Fibroblast of lung (primary cell): Measurements from ENCODE around the gene MYOD1. TPM values are rescaled to one million over a fixed set of nuclear protein-coding genes. Genes with fewer than 3 reads are reported as not detected.

ENCODE experiments used
- DNase-seq, 2 donors: peaks; one replicate each; pipeline versions ENCODE4 v3.0.0 to v3.0.0-alpha.2; 2010; ENCODE audit warnings: low read depth in 2 of 2
- H2AFZ ChIP-seq: 2 replicates; pipeline ENCODE4 v1.5.1; 2012; ENCODE audit warnings: low read length, control low read depth, inconsistent platforms
- H3K27ac ChIP-seq: 2 replicates; pipeline ENCODE4 v1.5.1; 2011; ENCODE audit warnings: low read length, control low read depth; ENCODE audit not compliant: insufficient read depth
- H3K27me3 ChIP-seq: 2 replicates; pipeline ENCODE4 v1.5.1; 2011; ENCODE audit warnings: mild to moderate bottlenecking, low read length; ENCODE audit not compliant: control insufficient read depth, insufficient read depth
- H3K36me3 ChIP-seq: 2 replicates; pipeline ENCODE4 v1.5.1; 2011; ENCODE audit warnings: low read length; ENCODE audit not compliant: control insufficient read depth, insufficient read depth
- H3K4me1 ChIP-seq: 2 replicates; pipeline ENCODE4 v1.5.1; 2011; ENCODE audit warnings: low read length; ENCODE audit not compliant: control insufficient read depth, insufficient read depth; ENCODE audit errors: extremely low read depth
- H3K4me2 ChIP-seq: 2 replicates; pipeline ENCODE4 v1.5.1; 2011; ENCODE audit warnings: low read length, control low read depth; ENCODE audit not compliant: insufficient read depth; ENCODE audit errors: extremely low read depth
- H3K4me3 ChIP-seq, 4 experiments: fragments of 200-600 bp in 1 of 4; sonication (generic) in 1 of 4; replicated peaks in 1 of 4; 2 replicates each; pipeline ENCODE4 v1.5.1; 2011 to 2016; ENCODE audit warnings: low read length in 4 of 4, low read depth in 3 of 4, mild to moderate bottlenecking in 3 of 4, control low read depth in 2 of 4, inconsistent platforms in 1 of 4, mixed read lengths in 1 of 4; ENCODE audit not compliant: insufficient read depth in 1 of 4; ENCODE audit errors: control extremely low read depth in 1 of 4
- H3K79me2 ChIP-seq: 2 replicates; pipeline ENCODE4 v1.5.1; 2012; ENCODE audit warnings: mild to moderate bottlenecking, low read length, inconsistent platforms; ENCODE audit not compliant: control insufficient read depth, insufficient read depth
- H3K9ac ChIP-seq: 2 replicates; pipeline ENCODE4 v1.5.1; 2011; ENCODE audit warnings: mild to moderate bottlenecking, low read length, control low read depth; ENCODE audit not compliant: insufficient read depth
- H3K9me3 ChIP-seq: 2 replicates; pipeline ENCODE4 v1.5.1; 2012; ENCODE audit warnings: low read depth, low read length; ENCODE audit not compliant: control insufficient read depth, insufficient read depth
- H4K20me1 ChIP-seq: 2 replicates; pipeline ENCODE4 v1.5.1; 2011; ENCODE audit warnings: low read length; ENCODE audit not compliant: control insufficient read depth, insufficient read depth; ENCODE audit errors: extremely low read depth
- CTCF ChIP-seq, 2 donors: IDR thresholded peaks in 1 of 2; conservative IDR thresholded peaks in 1 of 2; 1 replicate in 1 of 2; 2 replicates in 1 of 2; pipeline ENCODE4 v1.5.1; 2011 to 2012; ENCODE audit warnings: low read length in 2 of 2, control low read depth in 1 of 2, inconsistent platforms in 1 of 2, low read depth in 1 of 2, mild to moderate bottlenecking in 1 of 2
- EZH2 ChIP-seq: IDR thresholded peaks from 2 replicates; pipeline ENCODE4 v1.5.1; 2012; ENCODE audit warnings: low read length, control low read depth, mild to moderate bottlenecking; ENCODE audit errors: missing control alignments
- polyA plus RNA-seq, 2 donors: library from polyadenylated mRNA; depleted of rRNA in 1 of 2; stranded (reverse) in 1 of 2; unstranded in 1 of 2; fragments of >200 nt; gene quantifications; 2 replicates each; pipeline ENCODE4 v1.2.1, GENCODE V29; 2011 to 2012; ENCODE audit warnings: missing spikeins in 1 of 2
- total RNA-seq: library from RNA; depleted of rRNA; stranded (reverse); fragments of >200 nt; gene quantifications from 2 replicates; pipeline ENCODE4 v1.2.1, GENCODE V29; 2014

MYOD1 gene
- total and polyA plus RNA-seq, 2 donors (not counting 1 experiment from before 2014, with no cell fraction given): not detected

GRCh38 chr11:17734986-17735817 lies 15.8 kb downstream of the MYOD1 start:
- no peak overlapping the region for H3K9ac ChIP-seq
- H3K27ac ChIP-seq: no peak overlapping the region
- peak; percentile 15 for TF ChIP-seq EZH2
- no peak for TF ChIP-seq CTCF (conservative IDR thresholded peaks at IDR 0.05 in 1 of 2, IDR thresholded peaks at IDR 0.05 in 1 of 2; ENCODE audit: low read depth in 1 of 2, low read length in 2 of 2)
- peaks cover 41% of the 10 kb centered on the region for H3K27me3 ChIP-seq
- H2AFZ ChIP-seq: no peak overlapping the region
- no peaks in the 10 kb centered on the region for H3K36me3 ChIP-seq
- H3K4me1 ChIP-seq: no peaks in the 10 kb centered on the region
- peak overlapping the region in 1 of 4 experiments; percentile 39 for H3K4me3 ChIP-seq
- H4K20me1 ChIP-seq: no peaks in the 10 kb centered on the region
- H3K4me2 ChIP-seq: peak overlapping the region; percentile 35
- DNase-seq: peak; percentile 61 to 79
- no peaks in the 10 kb centered on the region for H3K79me2 ChIP-seq
- no peaks in the 10 kb centered on the region for H3K9me3 ChIP-seq

GRCh38 chr11:17735818-17736578 lies 16.6 kb downstream of the MYOD1 start:
- H3K4me2 ChIP-seq: no peak overlapping the region
- H3K4me1 ChIP-seq: no peaks in the 10 kb centered on the region
- H3K27me3 ChIP-seq: peaks cover 41% of the 10 kb centered on the region
- H2AFZ ChIP-seq: no peak overlapping the region
- H4K20me1 ChIP-seq: no peaks in the 10 kb centered on the region
- no peaks in the 10 kb centered on the region for H3K9me3 ChIP-seq
- TF ChIP-seq CTCF (conservative IDR thresholded peaks at IDR 0.05 in 1 of 2, IDR thresholded peaks at IDR 0.05 in 1 of 2; ENCODE audit: low read depth in 1 of 2, low read length in 2 of 2) (peak; percentile 5 to 26), EZH2 (peak; percentile 79)
- DNase-seq: no peak
- no peak overlapping the region for H3K27ac ChIP-seq
- H3K9ac ChIP-seq: no peak overlapping the region
- no peaks in the 10 kb centered on the region for H3K36me3 ChIP-seq
- no peak overlapping the region for H3K4me3 ChIP-seq
- no peaks in the 10 kb centered on the region for H3K79me2 ChIP-seq

GRCh38 chr11:17736579-17736893 lies 17.2 kb downstream of the MYOD1 start:
- H3K9ac ChIP-seq: no peak overlapping the region
- H3K79me2 ChIP-seq: no peaks in the 10 kb centered on the region
- no peaks in the 10 kb centered on the region for H3K4me1 ChIP-seq
- H3K4me3 ChIP-seq: no peak overlapping the region
- H3K27me3 ChIP-seq: peaks cover 41% of the 10 kb centered on the region
- no peaks in the 10 kb centered on the region for H3K9me3 ChIP-seq
- H3K27ac ChIP-seq: no peak overlapping the region
- no peaks in the 10 kb centered on the region for H3K36me3 ChIP-seq
- H3K4me2 ChIP-seq: no peak overlapping the region
- H4K20me1 ChIP-seq: no peaks in the 10 kb centered on the region
- H2AFZ ChIP-seq: no peak overlapping the region
- no peak for DNase-seq
- TF ChIP-seq EZH2 (peak; percentile 20), CTCF (conservative IDR thresholded peaks at IDR 0.05 in 1 of 2, IDR thresholded peaks at IDR 0.05 in 1 of 2; ENCODE audit: low read depth in 1 of 2, low read length in 2 of 2) (no peak)
